DMS53 treated with DMSO at 0.1 percent for 48 hours (cell line): ENCODE data around the gene SLN.

Experiments used
- DNase-seq: peaks from one replicate; lab custom pipeline; 2025; ENCODE audit not compliant: unreplicated experiment; lab: John Stamatoyannopoulos, UW

SLN gene

DNA sequence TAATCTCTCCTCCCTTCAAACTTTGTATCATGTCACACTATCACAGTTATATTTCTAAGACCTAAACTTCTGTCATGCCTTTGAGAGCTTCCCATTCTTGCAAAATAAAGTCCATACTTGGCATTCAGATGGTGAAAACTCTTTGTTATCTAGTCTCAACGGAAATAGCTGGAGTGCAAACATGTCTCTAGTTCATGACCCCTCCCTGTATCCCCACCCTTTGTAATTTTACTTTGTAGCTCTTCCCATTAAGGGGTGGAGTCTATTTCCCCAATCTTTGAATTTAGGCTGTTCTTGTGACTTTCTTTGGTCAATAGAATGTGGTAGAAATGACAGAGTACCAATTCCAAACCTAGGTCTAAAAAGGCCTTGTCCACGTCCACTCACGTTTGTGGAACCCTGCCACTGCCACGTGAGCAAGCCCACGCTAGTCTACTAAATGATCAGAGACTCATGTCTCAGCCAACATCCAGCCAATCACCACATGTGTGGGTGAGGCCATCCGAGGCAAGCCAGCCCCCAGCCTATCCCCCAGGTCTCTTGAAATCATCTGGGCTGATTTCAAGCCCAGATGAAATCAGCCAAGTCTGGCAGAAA, 23.4 kb downstream of the SLN start:
- no peak for DNase-seq

GRCh38 chr11:107683807-107684206, 28.0 kb downstream of the SLN start:
- no peak for DNase-seq

DNA sequence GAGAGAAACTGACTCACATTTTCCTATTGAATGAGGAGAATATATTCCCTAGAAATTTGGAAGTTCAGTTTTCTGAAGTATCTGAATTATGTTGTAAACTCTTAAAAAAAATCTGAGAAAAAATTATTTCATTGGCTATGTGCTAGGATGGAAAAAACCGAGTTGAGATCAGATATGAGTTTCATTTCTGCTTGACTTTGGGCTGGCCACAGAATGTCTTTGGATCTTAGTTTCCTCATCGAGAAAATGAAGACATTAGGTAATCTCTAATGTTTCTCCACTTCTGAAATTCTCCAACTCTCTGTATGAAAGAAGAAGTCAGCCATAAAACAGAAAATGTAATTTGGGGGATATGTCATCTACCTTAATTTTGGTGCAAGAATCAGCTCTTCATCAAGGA, 28.8 kb downstream of the SLN start:
- DNase-seq, result no peak

DNA sequence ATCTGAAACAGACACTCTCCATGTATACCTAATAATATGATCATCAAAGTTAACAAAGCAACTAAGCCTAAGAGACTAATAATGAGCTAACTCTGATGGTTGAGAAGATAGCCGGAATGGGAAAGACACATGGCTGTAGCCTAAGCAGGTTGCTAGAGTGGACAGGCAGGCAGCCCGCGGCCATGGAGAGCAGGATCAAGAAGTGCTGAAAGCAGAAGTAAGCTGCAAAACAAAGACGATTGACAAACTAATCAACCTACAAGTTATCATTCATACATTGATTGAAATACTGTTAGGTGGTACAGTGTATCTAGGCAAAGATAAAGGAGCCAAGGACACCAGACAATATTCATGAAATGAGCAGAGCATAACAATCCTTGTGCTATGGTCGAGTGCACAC, 29.3 kb downstream of the SLN start:
- DNase-seq, result no peak

GRCh38 chr11:107682171-107682570, 29.7 kb downstream of the SLN start:
- DNase-seq, result no peak

DNA sequence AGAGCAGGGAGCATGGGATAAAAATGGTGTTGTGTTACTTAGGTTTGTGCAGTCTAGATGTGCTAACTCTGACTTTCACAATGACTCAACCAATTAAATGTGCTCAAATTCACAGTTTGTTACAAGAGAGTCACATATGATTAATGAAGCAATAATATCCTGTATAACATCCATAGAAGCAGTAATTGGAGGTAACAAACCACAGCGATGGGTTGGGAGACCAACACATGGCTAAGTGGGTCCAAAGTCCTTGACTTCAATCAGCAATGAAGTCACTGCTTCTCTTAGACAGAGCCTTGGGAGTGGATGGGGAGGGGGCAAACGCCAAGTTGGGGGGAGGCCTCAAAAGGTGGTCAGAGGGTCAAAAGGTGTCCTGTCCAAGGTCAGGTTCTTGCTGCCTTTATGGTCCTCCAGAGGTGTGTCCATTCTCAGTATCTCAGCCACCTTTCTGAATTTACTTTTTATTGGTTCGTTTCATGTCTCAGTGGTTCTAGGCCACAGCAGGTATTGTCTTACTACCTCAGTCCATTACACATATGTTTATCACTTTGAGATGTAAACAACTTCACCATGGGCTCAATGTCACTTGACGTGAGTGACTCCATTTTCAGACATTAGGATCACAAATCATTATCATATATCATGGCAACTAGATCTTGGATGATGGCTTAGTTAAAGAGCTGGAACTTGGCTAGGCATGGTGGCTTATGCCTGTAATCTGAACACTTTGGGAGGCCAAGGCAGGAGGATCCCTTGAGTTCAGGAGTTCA, 32.4 kb downstream of the SLN start:
- no peak for DNase-seq

- DNase-seq, result no peak
Measured at GRCh38 chr11:107678632-107678971, 33.3 kb downstream of the SLN start.

DNA sequence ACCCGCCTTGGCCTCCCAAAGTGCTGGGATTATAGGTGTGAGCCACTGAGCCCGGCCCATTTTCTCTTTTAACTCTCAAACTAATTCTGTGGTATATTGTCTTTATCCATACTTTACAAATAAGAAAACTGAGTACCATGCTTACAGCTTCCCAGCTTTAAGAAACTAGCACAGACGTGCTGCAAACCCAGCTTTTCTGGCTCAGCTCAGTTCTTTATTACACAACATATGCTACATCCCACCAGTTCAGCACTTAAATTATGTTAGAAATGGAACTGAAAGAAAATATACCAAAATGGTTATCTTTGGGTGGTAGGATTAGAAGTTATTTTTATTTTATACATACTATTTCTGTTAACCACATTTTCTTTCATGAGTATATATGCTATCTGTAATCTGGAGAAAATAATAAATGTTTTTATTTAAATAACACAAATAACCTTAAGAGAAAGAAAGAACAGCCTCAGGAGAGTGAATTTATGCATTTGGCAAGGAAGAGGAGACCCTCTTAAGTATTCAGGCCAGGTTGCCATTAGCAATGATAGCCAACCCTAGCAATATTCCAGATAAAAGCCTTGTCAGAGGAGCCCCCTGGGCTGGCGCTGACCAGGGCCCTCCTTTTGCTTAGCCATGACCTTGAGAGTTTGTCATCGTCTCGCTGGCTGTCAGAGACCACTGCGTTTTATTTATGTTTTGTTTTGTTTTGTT, 33.8 kb downstream of the SLN start:
- no peak for DNase-seq

DNA sequence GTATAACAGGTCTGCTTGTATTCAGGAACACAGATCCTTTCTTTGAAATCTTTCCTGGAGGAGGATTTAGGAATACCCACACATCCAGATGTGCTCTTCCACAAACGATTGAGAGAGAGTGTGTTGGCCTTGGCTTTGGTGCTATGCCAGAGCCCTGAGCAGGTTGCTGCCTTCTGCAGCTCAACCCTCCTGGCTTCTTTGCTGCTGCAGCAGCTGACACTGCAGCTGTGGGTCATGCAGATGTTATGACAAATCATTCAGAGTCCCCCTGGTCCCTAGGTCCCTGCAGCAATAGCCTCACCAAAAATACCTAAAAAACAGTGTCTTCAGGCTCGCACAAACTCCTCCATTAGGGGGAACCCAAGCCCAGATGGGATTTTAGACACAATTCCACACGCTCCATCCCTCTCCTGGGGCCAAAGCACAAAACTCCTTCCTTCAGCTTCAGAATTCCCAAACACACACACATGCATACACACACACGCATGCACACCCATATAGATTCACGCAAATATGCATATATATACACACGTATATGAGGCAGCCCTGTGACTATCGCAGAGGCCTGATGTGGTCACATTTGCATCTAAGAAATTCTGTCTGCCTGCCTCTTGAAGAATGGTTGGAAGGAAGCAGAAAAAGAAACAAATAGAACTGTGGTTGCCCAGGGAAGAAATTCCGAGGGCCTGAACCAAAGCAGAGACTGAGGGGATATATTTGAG, 35.4 kb downstream of the SLN start:
- no peak for DNase-seq

DNA sequence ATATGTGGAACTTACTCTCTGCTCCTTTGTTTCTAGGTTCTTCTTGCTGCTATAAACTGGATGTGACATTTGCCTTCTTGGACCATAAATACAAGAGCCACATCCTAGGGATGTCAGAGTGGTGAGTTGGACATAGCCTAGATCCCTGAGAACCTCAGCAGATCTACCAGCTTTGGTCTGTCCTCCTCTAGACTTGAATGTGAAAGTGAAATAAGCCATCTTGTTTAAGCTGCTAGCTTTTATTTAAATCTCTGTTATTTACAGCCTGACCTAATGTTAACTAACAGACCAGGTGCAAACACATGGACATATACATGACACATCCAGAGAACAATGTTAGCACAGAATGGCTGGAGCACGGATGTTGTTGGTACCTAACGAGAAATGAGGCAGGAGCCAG, 36.0 kb downstream of the SLN start:
- no peak for DNase-seq

GRCh38 chr11:107669893-107670601, 41.8 kb downstream of the SLN start:
- no peak for DNase-seq

DNA sequence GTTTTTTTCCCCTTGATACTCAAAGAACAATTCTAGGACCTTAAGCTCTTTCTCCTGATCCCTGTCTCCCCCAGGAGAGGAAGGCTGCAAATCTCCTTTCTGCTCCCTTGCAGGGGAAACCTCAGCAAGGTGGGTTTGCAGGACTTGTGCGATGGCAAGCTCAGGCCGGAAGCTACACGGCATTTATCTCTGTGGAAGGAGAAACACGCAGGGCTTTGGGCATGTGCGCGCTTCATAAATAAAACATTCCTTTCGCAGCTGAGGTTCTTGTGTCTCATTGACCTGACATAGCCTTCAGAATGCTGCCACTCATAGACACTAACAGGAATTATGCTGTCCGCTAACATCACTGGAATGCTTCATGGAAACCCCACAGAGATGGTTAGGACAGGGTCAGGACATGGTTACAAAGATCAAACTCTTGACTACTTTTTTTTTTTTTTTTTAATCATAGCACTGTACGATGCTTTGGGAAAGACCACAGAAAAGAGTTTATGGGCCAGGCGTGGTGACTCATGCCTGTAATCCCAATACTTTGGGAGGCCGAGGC, 42.6 kb downstream of the SLN start:
- no peak for DNase-seq

GRCh38 chr11:107666911-107667613, 44.8 kb downstream of the SLN start:
- DNase-seq, result no peak

DNA sequence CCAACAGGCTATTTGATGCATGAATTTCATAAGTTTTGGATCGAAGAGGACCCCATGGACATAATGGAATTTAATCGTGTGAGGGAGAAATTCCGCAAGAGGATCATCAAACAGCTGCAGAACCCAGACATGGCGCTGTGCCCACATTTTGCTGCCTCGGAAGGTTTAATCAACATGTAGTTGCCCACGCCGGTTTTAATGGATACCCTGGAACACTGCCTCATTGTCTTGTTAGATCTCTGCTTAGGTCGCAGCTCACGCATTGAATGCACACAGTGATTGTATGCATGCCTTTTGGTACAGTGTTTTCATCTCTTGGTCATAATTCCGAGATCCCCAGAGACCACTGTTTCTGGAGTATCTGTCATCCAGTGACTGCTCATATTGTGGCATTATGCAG, 46.8 kb downstream of the SLN start:
- no peak for DNase-seq

- no peak for DNase-seq
Measured at GRCh38 chr11:107661656-107662055, 50.2 kb downstream of the SLN start.

- no peak for DNase-seq
Measured at GRCh38 chr11:107660066-107660465, 51.8 kb downstream of the SLN start.

GRCh38 chr11:107659310-107659709, 52.5 kb downstream of the SLN start:
- DNase-seq, result no peak
